Kidney (tissue), 14 donors: ENCODE results near the gene EIF4G1. TPM values are rescaled to one million over a fixed set of nuclear protein-coding genes. Genes with fewer than 3 reads are reported as not detected.

Experiments
- DNase-seq, 5 donors: peaks; one replicate each; pipeline ENCODE4 v3.0.0-alpha.2; 2013 to 2020
- FAIRE-seq: peaks from 2 replicates; lab custom pipeline; 2012; peaks lifted over from hg19 to GRCh38; lab: Jason Lieb, UNC
- H3K27ac ChIP-seq, 2 donors: one replicate each; pipeline ENCODE4 v1.7.0; 2013; ENCODE audit warnings: low read depth in 2 of 2, low read length in 2 of 2, inconsistent platforms in 1 of 2
- H3K27me3 ChIP-seq: one replicate; pipeline ENCODE4 v1.7.1; 2013; ENCODE audit warnings: low read length, inconsistent platforms; ENCODE audit not compliant: control insufficient read depth, insufficient read depth
- H3K36me3 ChIP-seq, 3 donors: one replicate each; pipeline versions ENCODE4 v1.7.0 to v1.7.1; 2013; ENCODE audit warnings: low read length in 3 of 3, control low read depth in 1 of 3, inconsistent platforms in 1 of 3; ENCODE audit not compliant: insufficient read depth in 3 of 3, control insufficient read depth in 2 of 3
- H3K4me1 ChIP-seq, 3 donors: one replicate each; pipeline versions ENCODE4 v1.7.0 to v1.7.1; 2013; ENCODE audit warnings: low read length in 3 of 3, inconsistent platforms in 1 of 3, low read depth in 1 of 3; ENCODE audit not compliant: control insufficient read depth in 2 of 3, insufficient read depth in 2 of 3
- H3K4me3 ChIP-seq, 3 donors: one replicate each; pipeline versions ENCODE4 v1.7.0 to v1.8.1; 2013; ENCODE audit warnings: low read length in 3 of 3, control low read depth in 1 of 3, inconsistent platforms in 1 of 3
- H3K9ac ChIP-seq, 3 donors: one replicate each; pipeline versions ENCODE4 v1.7.0 to v1.7.1; 2013; ENCODE audit warnings: low read length in 3 of 3, control low read depth in 1 of 3, inconsistent platforms in 1 of 3
- H3K9me3 ChIP-seq, 3 donors: one replicate each; pipeline versions ENCODE4 v1.7.0 to v1.7.1; 2013; ENCODE audit warnings: low read length in 3 of 3, control low read depth in 1 of 3, inconsistent platforms in 1 of 3; ENCODE audit not compliant: control insufficient read depth in 2 of 3, insufficient read depth in 1 of 3
- intact Hi-C: fragments of 100-400 bp; cut with DNase I; formaldehyde crosslinking; loops from one replicate; pipeline ENCODE4 v1.11.1; 2022
- polyA plus RNA-seq: library from polyadenylated mRNA; stranded (reverse); fragments of 350-450 nt; fragmentation: Illumina TruSeq; extraction: RNeasy Lipid Tissue Mini Kit (QIAGEN cat#74804); gene quantifications from one replicate; pipeline ENCODE4 v1.2.3, GENCODE V29; 2014; ENCODE audit warnings: low read depth, low replicate concordance; ENCODE audit not compliant: insufficient read depth
- total RNA-seq: library from RNA; stranded (reverse); fragmentation: NEBNext Ultra II Directional; extraction: Animal tissue kit (Norgen Biotek cat#: 25700); gene quantifications from one replicate; pipeline ENCODE4 v1.2.1, GENCODE V29; 2021
- TF ChIP-seq, protein P1 (sequence below): IDR thresholded peaks from 3 replicates; pipeline ENCODE4 v1.5.1; 2012; ENCODE audit warnings: mild to moderate bottlenecking, moderate library complexity, borderline replicate concordance; ENCODE audit not compliant: insufficient read depth; ENCODE audit errors: extremely low read depth
- donor health status: control.
- donor health status: control.
- donor health status: control.
- donor health status: control.
- donor health status: control.
- donor health status: DM: yes; HTN: yes; CAD: no.
- donor health status: Normal renal cell carcinoma (clear cell type).

Gene EIF4G1
- total and polyA plus RNA-seq, 2 donors from 2014 or later, result 118 to 327 TPM

GRCh38 chr3:184373422-184373821 lies 59.0 kb downstream of the EIF4G1 start:
- Histone ChIP-seq H3K9me3 (no peaks in the 10 kb centered on the region), H3K27ac (no peak overlapping the region), H3K27me3 (no peaks in the 10 kb centered on the region), H3K4me1 (peaks cover 0 to 10% (median 0%) of the 10 kb centered on the region in 3 donors), H3K4me3 (no peak overlapping the region), H3K36me3 (peaks cover 0 to 11% (median 0%) of the 10 kb centered on the region in 3 donors), H3K9ac (no peak overlapping the region)
- intact Hi-C loops, result loop anchor here (10.0 kb wide), 1 partner anchor 171 kb away; no protein-coding TSS in a partner anchor
- DNase-seq (peak in 1 of 5 donors; percentile 38), FAIRE-seq (no peak)
- TF ChIP-seq, protein P1, sequence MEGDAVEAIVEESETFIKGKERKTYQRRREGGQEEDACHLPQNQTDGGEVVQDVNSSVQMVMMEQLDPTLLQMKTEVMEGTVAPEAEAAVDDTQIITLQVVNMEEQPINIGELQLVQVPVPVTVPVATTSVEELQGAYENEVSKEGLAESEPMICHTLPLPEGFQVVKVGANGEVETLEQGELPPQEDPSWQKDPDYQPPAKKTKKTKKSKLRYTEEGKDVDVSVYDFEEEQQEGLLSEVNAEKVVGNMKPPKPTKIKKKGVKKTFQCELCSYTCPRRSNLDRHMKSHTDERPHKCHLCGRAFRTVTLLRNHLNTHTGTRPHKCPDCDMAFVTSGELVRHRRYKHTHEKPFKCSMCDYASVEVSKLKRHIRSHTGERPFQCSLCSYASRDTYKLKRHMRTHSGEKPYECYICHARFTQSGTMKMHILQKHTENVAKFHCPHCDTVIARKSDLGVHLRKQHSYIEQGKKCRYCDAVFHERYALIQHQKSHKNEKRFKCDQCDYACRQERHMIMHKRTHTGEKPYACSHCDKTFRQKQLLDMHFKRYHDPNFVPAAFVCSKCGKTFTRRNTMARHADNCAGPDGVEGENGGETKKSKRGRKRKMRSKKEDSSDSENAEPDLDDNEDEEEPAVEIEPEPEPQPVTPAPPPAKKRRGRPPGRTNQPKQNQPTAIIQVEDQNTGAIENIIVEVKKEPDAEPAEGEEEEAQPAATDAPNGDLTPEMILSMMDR, result no peak

DNA sequence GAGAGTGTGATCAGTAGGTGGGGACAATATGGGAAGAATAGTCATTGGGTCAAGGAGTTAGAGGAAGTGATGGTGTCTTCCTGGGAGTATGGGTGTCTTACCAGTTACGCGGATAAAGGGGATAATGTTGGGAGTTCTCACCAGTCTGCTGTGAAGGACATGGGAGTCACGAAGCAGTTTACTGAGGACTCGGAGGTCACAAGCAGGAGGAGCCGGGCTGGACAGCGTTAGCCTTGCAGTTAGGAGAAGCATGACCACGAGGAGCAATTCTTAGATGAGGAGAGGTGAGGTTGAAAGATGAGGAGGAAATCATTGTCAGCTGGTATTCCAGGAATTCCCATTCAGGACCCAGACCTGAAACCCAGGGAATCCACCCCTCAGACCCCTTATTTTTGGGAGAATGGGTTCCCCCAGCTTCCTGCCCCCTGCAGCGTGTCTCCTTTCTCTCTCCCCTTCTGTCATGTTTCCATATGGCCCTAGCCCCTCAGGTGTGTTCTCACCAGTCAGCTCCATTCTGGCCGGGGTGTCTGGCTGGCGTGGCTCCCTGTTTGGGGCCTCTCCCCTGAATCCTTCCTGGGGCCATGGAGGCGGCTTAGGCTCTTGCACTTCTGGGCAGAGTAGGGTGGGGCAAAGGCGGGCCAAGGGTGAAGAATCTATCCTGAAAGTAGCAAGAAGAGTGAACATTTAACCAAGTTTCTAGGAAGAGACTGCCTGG lies 61.5 kb downstream of the EIF4G1 start:
- no peak overlapping the region for H3K27ac ChIP-seq
- H3K27me3 ChIP-seq, result peaks cover 2% of the 10 kb centered on the region
- no peak overlapping the region for H3K4me3 ChIP-seq
- H3K36me3 ChIP-seq, result no peaks in the 10 kb centered on the region
- no peak for FAIRE-seq
- peaks cover 2 to 22% (median 4%) of the 10 kb centered on the region in 3 donors for H3K4me1 ChIP-seq
- DNase-seq, result no peak
- no peaks in the 10 kb centered on the region for H3K9me3 ChIP-seq
- H3K9ac ChIP-seq, result no peak overlapping the region
- TF ChIP-seq, protein P1, result no peak
- intact Hi-C loops, result loop anchor here (10.0 kb wide), 1 partner anchor 169 kb away; no protein-coding TSS in a partner anchor

DNA sequence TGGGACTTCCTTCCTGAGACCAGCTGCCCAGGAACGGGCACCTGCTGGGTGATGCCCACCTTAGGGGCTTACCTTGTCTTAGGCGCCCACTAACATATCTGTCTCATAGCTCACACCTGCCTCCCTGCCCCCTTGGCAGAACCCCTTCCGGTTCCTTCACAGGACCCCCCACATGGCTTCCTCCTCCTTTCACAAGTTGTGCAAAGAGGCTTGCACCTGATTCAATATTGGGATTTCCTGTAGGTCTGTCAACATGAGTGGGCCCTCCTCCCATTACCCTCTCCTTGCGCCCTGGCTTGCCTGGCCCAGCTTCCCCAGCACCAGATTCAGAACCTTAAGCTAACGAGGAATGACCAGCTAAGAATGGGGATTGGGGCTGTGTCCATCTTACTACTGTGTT lies 63.0 kb downstream of the EIF4G1 start:
- H3K4me3 ChIP-seq, result peak overlapping the region in 2 of 3 donors; percentile 9 to 48
- no peaks in the 10 kb centered on the region for H3K36me3 ChIP-seq
- H3K9ac ChIP-seq, result no peak overlapping the region
- peaks cover 4% of the 10 kb centered on the region for H3K27me3 ChIP-seq
- TF ChIP-seq, protein P1, result no peak
- intact Hi-C loops, result loop anchor here (10.0 kb wide), 1 partner anchor 167 kb away; no protein-coding TSS in a partner anchor
- H3K27ac ChIP-seq, result peak overlapping the region in 1 of 2 donors; percentile 75
- no peaks in the 10 kb centered on the region for H3K9me3 ChIP-seq
- DNase-seq (no peak), FAIRE-seq (no peak)
- peaks cover 2 to 24% (median 4%) of the 10 kb centered on the region in 3 donors for H3K4me1 ChIP-seq
